K562 (cell line): ENCODE measurements around the gene CAPN5. TPM values are rescaled to one million over a fixed set of nuclear protein-coding genes. Genes with fewer than 3 reads are reported as not detected.

ENCODE experiments used
- ATAC-seq: fragments of 200-7000 bp; cut with Tn5 transposase; 3 replicates; pipeline ENCODE4 v1.9.1; 2020; ENCODE audit warnings: moderate library complexity
- BruUV-seq: library from RNA; stranded (reverse); fragments of 400-500 nt; replicated peaks from 2 replicates; lab custom pipeline; 2021; lab: Mats Ljungman, UMichigan
- CTCF ChIA-PET: fragments of 300-600 bp; formaldehyde crosslinking; extraction: SDS; loops from one replicate; lab custom pipeline; 2021; ENCODE audit warnings: low intra/inter-chr PET ratio; lab: Yijun Ruan, JAX
- POLR2A ChIA-PET: fragments of 300-600, 350-650 bp; sonication (Branson Sonifier 250); formaldehyde crosslinking; extraction: SDS; loops from one replicate; lab custom pipeline; 2021; ENCODE audit warnings: antibody characterized with exemption, inconsistent platforms; lab: Yijun Ruan, JAX
- DNase-seq, 4 experiments: peaks; one replicate each; pipeline versions ENCODE4 v3.0.0 to v3.0.0-alpha.2; 2011 to 2018; ENCODE audit warnings: low spot score in 3 of 4, mixed read lengths in 3 of 4; ENCODE audit errors: extremely low read depth in 1 of 4
- FAIRE-seq: peaks from 2 replicates; lab custom pipeline; 2011; peaks lifted over from hg19 to GRCh38; lab: Jason Lieb, UNC
- H2AFZ ChIP-seq: 2 replicates; pipeline ENCODE4 v1.6.0; 2011; ENCODE audit warnings: low read depth, low read length, control low read depth, inconsistent platforms
- H3K27ac ChIP-seq: fragments of 200-600 bp; 3 replicates; pipeline ENCODE4 v1.8.0; 2011; ENCODE audit warnings: low read depth, mild to moderate bottlenecking, control low read depth, inconsistent platforms, low read length, moderate library complexity, mixed read lengths; ENCODE audit errors: extremely low read depth
- H3K27me3 ChIP-seq, 2 experiments: fragments of 300-600 bp in 1 of 2; 2 replicates in 1 of 2; 3 replicates in 1 of 2; pipeline versions ENCODE4 v1.6.0 to v1.8.0; 2011; ENCODE audit warnings: inconsistent platforms in 2 of 2, low read length in 2 of 2, mild to moderate bottlenecking in 1 of 2, mixed read lengths in 1 of 2, moderate library complexity in 1 of 2; ENCODE audit not compliant: control insufficient read depth in 2 of 2, insufficient read depth in 2 of 2
- H3K36me3 ChIP-seq: fragments of 300-600 bp; 3 replicates; pipeline ENCODE4 v1.8.0; 2011; ENCODE audit warnings: mild to moderate bottlenecking, low read length, inconsistent platforms; ENCODE audit not compliant: control insufficient read depth, insufficient read depth
- H3K4me1 ChIP-seq, 2 experiments: fragments of 200-600 bp in 1 of 2; replicated peaks in 1 of 2; 2 replicates in 1 of 2; 3 replicates in 1 of 2; pipeline versions ENCODE4 v1.5.1 to v1.8.0; 2011; ENCODE audit warnings: inconsistent platforms in 2 of 2, low read length in 2 of 2, mild to moderate bottlenecking in 1 of 2, mixed read lengths in 1 of 2, moderate library complexity in 1 of 2; ENCODE audit not compliant: control insufficient read depth in 2 of 2, insufficient read depth in 2 of 2
- H3K4me2 ChIP-seq: 2 replicates; pipeline ENCODE4 v1.6.1; 2011; ENCODE audit warnings: low read length, control low read depth, inconsistent platforms, mixed read lengths; ENCODE audit not compliant: insufficient read depth
- H3K4me3 ChIP-seq: fragments of 200-600 bp; sonication (generic), shearing (Covaris generic); 2 replicates; pipeline ENCODE4 v1.5.1; 2016; ENCODE audit warnings: control low read depth, inconsistent platforms
- H3K79me2 ChIP-seq: fragments of 200-600 bp; 3 replicates; pipeline ENCODE4 v1.8.0; 2011; ENCODE audit warnings: low read length, inconsistent platforms; ENCODE audit not compliant: control insufficient read depth, insufficient read depth
- H3K9ac ChIP-seq, 2 experiments: 2 replicates each; pipeline versions ENCODE4 v1.6.0 to v1.6.1; 2011; ENCODE audit warnings: low read depth in 2 of 2, low read length in 2 of 2, control low read depth in 1 of 2, inconsistent platforms in 1 of 2, mild to moderate bottlenecking in 1 of 2, mixed read lengths in 1 of 2; ENCODE audit not compliant: insufficient read depth in 1 of 2
- H3K9me1 ChIP-seq: one replicate; pipeline ENCODE4 v1.6.0; 2011; ENCODE audit warnings: inconsistent platforms, mild to moderate bottlenecking, low read length, moderate library complexity; ENCODE audit not compliant: control insufficient read depth, insufficient read depth
- H3K9me3 ChIP-seq: replicated peaks from 2 replicates; pipeline ENCODE4 v1.5.1; 2011; ENCODE audit warnings: low read depth, low read length, inconsistent platforms; ENCODE audit not compliant: control insufficient read depth, insufficient read depth
- H4K20me1 ChIP-seq: replicated peaks from 2 replicates; pipeline ENCODE4 v1.6.1; 2011; ENCODE audit warnings: low read length, inconsistent platforms, mixed read lengths; ENCODE audit not compliant: control insufficient read depth, insufficient read depth
- CBFA2T3 ChIP-seq: fragments of 450-650 bp; IDR thresholded peaks from 2 replicates; pipeline ENCODE4 v1.6.1; 2017
- CCNT2 ChIP-seq: IDR thresholded peaks from 2 replicates; pipeline ENCODE4 v1.6.1; 2011; ENCODE audit warnings: borderline replicate concordance, low read depth, mild to moderate bottlenecking, moderate library complexity, mixed read lengths, low read length; ENCODE audit not compliant: insufficient read length; ENCODE audit errors: extremely low read depth
- HNRNPUL1 ChIP-seq: fragments of 200-400 bp; formaldehyde crosslinking; IDR thresholded peaks from 2 replicates; pipeline ENCODE4 v1.6.1; 2017; ENCODE audit warnings: low read length
- KLF16 ChIP-seq: IDR thresholded peaks from 2 replicates; pipeline ENCODE4 v1.6.1; 2016; ENCODE audit warnings: antibody characterized with exemption
- MECOM ChIP-seq: fragments of 250-450 bp; sonication (Bioruptor Pico); IDR thresholded peaks from 2 replicates; pipeline ENCODE4 v1.8.0; 2022; ENCODE audit warnings: inconsistent platforms
- NCOA2 ChIP-seq, 2 experiments: fragments of 450-650 bp; IDR thresholded peaks; 2 replicates each; pipeline ENCODE4 v1.6.1; 2018; ENCODE audit warnings: mild to moderate bottlenecking in 2 of 2, moderate library complexity in 1 of 2; ENCODE audit not compliant: partially characterized antibody in 2 of 2
- WGBS: fragments of 100-300 bp; shearing (Covaris generic); methylation state at CpG from one replicate; pipeline ENCODE4 v1.1.6; 2016; ENCODE audit warnings: low coverage, mixed read lengths; ENCODE audit not compliant: insufficient coverage; ENCODE audit errors: missing lambda C conversion rate; 5-methylcytosine and 5-hydroxymethylcytosine counted together
- in situ Hi-C: fragments of 300-500 bp; cut with MboI; formaldehyde crosslinking; loops from 4 replicates; pipeline ENCODE4 v1.15.0; 2018; ENCODE audit warnings: inconsistent platforms, mixed read lengths
- intact Hi-C: fragments of 100-400 bp; cut with micrococcal nuclease; formaldehyde crosslinking; loops from 2 replicates; pipeline ENCODE4 v1.14.2; 2022
- polyA plus RNA-seq, 8 experiments: library from polyadenylated mRNA; depleted of rRNA in 4 of 8; stranded (reverse) in 5 of 8; unstranded in 3 of 8; fragments of >200 nt; fragmentation: Nextera tagmentation in 2 of 8; fragmentation: Illumina TruSeq in 1 of 8; extraction: Ambion mirVana in 2 of 8; extraction: Trizol in 1 of 8; gene quantifications; 2 replicates each; pipeline versions ENCODE4 v1.2.1 to v1.2.3, GENCODE V29; 2011 to 2014; ENCODE audit warnings: inconsistent platforms in 1 of 8, missing spikeins in 1 of 8
- total RNA-seq, 7 experiments: library from RNA; depleted of rRNA in 6 of 7; stranded (reverse); fragments of >200 nt in 6 of 7; fragmentation: Illumina TruSeq in 2 of 7; extraction: Trizol in 2 of 7; gene quantifications; 2 replicates each; pipeline versions ENCODE4 v1.2.1 to v1.2.3, GENCODE V29; 2011 to 2021; ENCODE audit warnings: low replicate concordance in 1 of 7
- TF ChIP-seq, protein P1 (sequence below): fragments of 450-650 bp; IDR thresholded peaks from 2 replicates; pipeline ENCODE4 v1.6.1; 2016; ENCODE audit warnings: low read depth

Gene CAPN5
- total and polyA plus RNA-seq, 9 of the 15 experiments (the other 6 are each of a cell fraction or from before 2014, with no cell fraction given) = 0.04 to 0.44 (median 0.14) TPM; not detected in 2

DNA sequence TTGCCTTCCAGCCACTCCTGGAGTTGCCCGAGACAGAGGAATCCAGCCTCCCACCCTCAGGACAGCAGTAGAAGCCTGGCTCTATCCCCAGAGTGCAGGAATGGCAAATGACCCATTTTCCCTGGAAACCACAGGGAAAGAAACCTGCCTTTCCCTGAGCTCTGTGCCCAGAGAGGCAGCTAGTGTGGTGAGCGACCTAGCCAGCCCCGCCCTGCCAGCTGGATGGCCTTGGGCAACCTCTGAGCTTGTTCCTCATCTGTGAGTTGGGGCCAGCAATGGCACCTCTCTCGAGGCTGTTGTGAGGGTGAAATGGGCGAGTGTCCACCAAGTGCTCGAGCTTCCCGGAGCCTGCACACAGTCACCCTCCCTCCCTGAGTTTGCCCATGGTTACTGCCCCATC is 39.5 kb downstream of the CAPN5 start:
- FAIRE-seq (no peak), ATAC-seq (no peak), DNase-seq (no peak)
- no peak overlapping the region for H3K27ac ChIP-seq
- CTCF ChIA-PET = no interaction called here
- no peaks in the 10 kb centered on the region for H3K36me3 ChIP-seq
- peaks cover 0 to 15% of the 10 kb centered on the region in 2 experiments; a peak in 1 of 5 replicates for H3K4me1 ChIP-seq
- H3K4me2 ChIP-seq = no peak overlapping the region
- in situ Hi-C loops (loop anchor here (10.0 kb wide), 1 partner anchor 382 kb away; no protein-coding TSS in a partner anchor), intact Hi-C loops (no loop called here)
- 0 out of 4 replicates have a peak overlapping the region, but pooled peaks of 1 of the 2 experiments have one; percentile 4 for H3K9ac ChIP-seq
- H3K27me3 ChIP-seq = peaks cover 21 to 90% of the 10 kb centered on the region in 2 experiments; a peak in 4 of 5 replicates
- H3K9me1 ChIP-seq = peaks cover 4% of the 10 kb centered on the region
- TF ChIP-seq CCNT2 (no peak), KLF16 (no peak)
- H4K20me1 ChIP-seq = 0 out of 2 replicates have a peak, but pooled peaks cover 10% of the 10 kb centered on the region
- no peaks in the 10 kb centered on the region for H3K9me3 ChIP-seq
- no peak overlapping the region for H3K4me3 ChIP-seq
- no TSS peak for BruUV-seq
- POLR2A ChIA-PET = interaction anchor here (0.6 to 0.9 kb wide), 2 partner anchors 10 to 33 kb away, joined by 3 read pairs; no protein-coding TSS in a partner anchor
- WGBS = 0% methylated on average over 7 of the region's 7 CpGs
- no peak overlapping the region for H2AFZ ChIP-seq
- H3K79me2 ChIP-seq = no peaks in the 10 kb centered on the region

DNA sequence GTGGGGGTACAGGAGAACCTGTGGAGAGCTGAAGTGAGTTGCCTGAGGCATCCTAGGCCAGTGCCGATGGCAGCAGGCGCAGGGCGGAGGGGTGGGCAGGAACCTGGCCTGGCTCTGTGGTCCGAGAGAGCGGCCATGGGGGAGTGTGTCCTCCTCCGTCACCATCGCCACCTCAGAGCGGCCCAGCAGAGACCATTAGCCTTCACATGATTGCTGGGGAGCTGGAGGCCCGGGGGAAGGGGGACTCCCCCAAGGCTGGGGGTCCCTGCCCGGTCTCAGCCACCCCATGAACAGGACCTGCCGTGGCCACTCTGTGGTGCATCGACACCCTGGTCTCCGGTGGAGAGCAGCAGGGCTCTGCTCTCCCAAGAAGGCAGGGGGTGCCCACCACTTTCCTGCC is 40.0 kb downstream of the CAPN5 start:
- no peak overlapping the region for H2AFZ ChIP-seq
- H3K4me2 ChIP-seq = no peak overlapping the region
- WGBS = 5% methylated on average over 11 of the region's 13 CpGs
- FAIRE-seq (no peak), DNase-seq (no peak), ATAC-seq (no peak)
- no peak overlapping the region for H3K9ac ChIP-seq
- 0 out of 2 replicates have a peak, but pooled peaks cover 6% of the 10 kb centered on the region for H4K20me1 ChIP-seq
- CTCF ChIA-PET = no interaction called here
- in situ Hi-C loops = loop anchor here (10.0 kb wide), 1 partner anchor 382 kb away; no protein-coding TSS in a partner anchor
- no peaks in the 10 kb centered on the region for H3K9me3 ChIP-seq
- H3K36me3 ChIP-seq = no peaks in the 10 kb centered on the region
- H3K4me1 ChIP-seq = peaks cover 0 to 15% of the 10 kb centered on the region in 2 experiments; a peak in 1 of 5 replicates
- BruUV-seq = no TSS peak
- H3K9me1 ChIP-seq = peaks cover 3% of the 10 kb centered on the region
- no peaks in the 10 kb centered on the region for H3K79me2 ChIP-seq
- peaks cover 21 to 85% of the 10 kb centered on the region in 2 experiments; a peak in 4 of 5 replicates for H3K27me3 ChIP-seq
- H3K27ac ChIP-seq = no peak overlapping the region
- no peak overlapping the region for H3K4me3 ChIP-seq
- intact Hi-C loops = no loop called here
- POLR2A ChIA-PET = interaction anchor here (0.6 to 0.9 kb wide), 2 partner anchors 9 to 33 kb away, joined by 3 read pairs; no protein-coding TSS in a partner anchor
- TF ChIP-seq NCOA2 (IDR thresholded peaks at IDR 0.05; ENCODE audit: partially characterized antibody in 2 of 2) (no peak), CBFA2T3 (no peak), HNRNPUL1 (no peak), MECOM (no peak)
- TF ChIP-seq, protein P1, sequence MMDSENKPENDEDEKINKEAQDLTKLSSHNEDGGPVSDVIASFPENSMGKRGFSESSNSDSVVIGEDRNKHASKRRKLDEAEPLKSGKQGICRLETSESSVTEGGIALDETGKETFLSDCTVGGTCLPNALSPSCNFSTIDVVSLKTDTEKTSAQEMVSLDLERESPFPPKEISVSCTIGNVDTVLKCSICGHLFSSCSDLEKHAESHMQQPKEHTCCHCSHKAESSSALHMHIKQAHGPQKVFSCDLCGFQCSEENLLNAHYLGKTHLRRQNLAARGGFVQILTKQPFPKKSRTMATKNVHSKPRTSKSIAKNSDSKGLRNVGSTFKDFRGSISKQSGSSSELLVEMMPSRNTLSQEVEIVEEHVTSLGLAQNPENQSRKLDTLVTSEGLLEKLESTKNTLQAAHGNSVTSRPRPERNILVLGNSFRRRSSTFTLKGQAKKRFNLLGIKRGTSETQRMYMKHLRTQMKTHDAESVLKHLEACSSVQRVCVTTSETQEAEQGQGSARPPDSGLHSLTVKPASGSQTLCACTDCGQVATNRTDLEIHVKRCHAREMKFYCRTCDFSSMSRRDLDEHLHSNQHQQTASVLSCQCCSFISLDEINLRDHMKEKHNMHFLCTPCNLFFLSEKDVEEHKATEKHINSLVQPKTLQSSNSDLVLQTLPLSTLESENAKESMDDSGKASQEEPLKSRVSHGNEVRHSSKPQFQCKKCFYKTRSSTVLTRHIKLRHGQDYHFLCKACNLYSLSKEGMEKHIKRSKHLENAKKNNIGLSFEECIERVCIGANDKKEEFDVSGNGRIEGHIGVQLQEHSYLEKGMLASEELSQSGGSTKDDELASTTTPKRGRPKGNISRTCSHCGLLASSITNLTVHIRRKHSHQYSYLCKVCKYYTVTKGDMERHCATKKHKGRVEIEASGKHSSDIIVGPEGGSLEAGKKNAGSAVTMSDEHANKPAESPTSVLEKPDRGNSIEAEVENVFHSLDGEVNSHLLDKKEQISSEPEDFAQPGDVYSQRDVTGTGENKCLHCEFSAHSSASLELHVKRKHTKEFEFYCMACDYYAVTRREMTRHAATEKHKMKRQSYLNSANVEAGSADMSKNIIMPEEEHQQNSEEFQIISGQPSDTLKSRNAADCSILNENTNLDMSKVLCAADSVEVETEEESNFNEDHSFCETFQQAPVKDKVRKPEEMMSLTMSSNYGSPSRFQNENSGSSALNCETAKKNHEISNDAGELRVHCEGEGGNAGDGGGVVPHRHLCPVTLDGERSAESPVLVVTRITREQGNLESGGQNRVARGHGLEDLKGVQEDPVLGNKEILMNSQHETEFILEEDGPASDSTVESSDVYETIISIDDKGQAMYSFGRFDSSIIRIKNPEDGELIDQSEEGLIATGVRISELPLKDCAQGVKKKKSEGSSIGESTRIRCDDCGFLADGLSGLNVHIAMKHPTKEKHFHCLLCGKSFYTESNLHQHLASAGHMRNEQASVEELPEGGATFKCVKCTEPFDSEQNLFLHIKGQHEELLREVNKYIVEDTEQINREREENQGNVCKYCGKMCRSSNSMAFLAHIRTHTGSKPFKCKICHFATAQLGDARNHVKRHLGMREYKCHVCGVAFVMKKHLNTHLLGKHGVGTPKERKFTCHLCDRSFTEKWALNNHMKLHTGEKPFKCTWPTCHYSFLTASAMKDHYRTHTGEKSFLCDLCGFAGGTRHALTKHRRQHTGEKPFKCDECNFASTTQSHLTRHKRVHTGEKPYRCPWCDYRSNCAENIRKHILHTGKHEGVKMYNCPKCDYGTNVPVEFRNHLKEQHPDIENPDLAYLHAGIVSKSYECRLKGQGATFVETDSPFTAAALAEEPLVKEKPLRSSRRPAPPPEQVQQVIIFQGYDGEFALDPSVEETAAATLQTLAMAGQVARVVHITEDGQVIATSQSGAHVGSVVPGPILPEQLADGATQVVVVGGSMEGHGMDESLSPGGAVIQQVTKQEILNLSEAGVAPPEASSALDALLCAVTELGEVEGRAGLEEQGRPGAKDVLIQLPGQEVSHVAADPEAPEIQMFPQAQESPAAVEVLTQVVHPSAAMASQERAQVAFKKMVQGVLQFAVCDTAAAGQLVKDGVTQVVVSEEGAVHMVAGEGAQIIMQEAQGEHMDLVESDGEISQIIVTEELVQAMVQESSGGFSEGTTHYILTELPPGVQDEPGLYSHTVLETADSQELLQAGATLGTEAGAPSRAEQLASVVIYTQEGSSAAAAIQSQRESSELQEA = no peak
